ENCODE data around the gene KCNIP2. TPM values are rescaled to one million over a fixed set of nuclear protein-coding genes. Genes with fewer than 3 reads are reported as not detected.

Gene KCNIP2
- total and polyA plus RNA-seq, 4 donors, result 0.18 to 2.0 (median 0.72) TPM

DNA sequence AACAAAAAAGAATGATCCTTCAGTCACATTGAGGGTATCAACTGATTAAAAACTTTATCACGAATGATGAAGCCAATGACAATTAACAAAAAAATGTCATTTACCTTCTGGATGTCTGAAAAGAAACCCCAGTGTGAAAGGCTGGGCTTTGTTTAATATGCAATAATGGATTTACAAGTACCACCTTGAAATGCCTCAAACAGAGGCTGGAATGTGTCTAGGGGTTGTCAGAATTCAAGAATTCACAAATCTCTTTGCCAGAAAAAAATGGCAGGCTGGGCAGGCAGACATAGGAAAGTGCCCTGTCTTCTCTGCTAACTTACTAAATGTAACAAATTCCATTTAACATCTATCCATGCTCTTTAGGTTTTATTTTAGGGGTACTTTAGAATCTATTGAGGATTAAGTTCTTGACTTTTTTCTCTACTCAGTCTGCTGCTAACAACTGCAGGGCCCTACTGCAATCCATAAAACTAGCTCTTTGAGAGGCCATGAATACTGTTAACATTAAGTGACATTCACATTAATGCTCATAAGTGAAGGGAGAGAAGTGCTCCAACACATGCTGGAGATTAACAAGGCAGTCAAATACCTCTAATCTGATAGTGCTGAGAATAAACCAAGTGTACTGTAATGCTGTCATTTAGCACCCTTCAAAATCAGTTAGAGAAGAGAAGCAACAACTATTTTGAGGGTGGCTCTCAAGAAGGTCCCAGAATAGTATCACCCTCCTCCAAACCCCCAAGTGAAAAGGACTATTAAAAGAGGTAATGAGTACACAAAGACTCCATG, 43.1 kb upstream of the KCNIP2 start:
- no peak overlapping the region for H3K27ac ChIP-seq (ENCODE audit: low read depth in 1 of 2, low read length in 2 of 2)
- no peaks in the 10 kb centered on the region for H3K4me1 ChIP-seq (ENCODE audit: control insufficient read depth in 4 of 4, insufficient read depth in 4 of 4, low read length in 3 of 4)
- H3K9ac ChIP-seq (ENCODE audit: low read depth in 1 of 2, low read length in 2 of 2), result no peak overlapping the region
- no peak overlapping the region for H3K4me3 ChIP-seq (ENCODE audit: low read depth in 1 of 3, low read length in 3 of 3)
- no peak for TF ChIP-seq YY1 (IDR thresholded peaks at IDR 0.05)
- TF ChIP-seq, protein P1, sequence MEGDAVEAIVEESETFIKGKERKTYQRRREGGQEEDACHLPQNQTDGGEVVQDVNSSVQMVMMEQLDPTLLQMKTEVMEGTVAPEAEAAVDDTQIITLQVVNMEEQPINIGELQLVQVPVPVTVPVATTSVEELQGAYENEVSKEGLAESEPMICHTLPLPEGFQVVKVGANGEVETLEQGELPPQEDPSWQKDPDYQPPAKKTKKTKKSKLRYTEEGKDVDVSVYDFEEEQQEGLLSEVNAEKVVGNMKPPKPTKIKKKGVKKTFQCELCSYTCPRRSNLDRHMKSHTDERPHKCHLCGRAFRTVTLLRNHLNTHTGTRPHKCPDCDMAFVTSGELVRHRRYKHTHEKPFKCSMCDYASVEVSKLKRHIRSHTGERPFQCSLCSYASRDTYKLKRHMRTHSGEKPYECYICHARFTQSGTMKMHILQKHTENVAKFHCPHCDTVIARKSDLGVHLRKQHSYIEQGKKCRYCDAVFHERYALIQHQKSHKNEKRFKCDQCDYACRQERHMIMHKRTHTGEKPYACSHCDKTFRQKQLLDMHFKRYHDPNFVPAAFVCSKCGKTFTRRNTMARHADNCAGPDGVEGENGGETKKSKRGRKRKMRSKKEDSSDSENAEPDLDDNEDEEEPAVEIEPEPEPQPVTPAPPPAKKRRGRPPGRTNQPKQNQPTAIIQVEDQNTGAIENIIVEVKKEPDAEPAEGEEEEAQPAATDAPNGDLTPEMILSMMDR (IDR thresholded peaks at IDR 0.05; ENCODE audit: low read depth, low read length, missing input control), result no peak
- TF ChIP-seq, protein P2, sequence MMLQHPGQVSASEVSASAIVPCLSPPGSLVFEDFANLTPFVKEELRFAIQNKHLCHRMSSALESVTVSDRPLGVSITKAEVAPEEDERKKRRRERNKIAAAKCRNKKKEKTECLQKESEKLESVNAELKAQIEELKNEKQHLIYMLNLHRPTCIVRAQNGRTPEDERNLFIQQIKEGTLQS (IDR thresholded peaks at IDR 0.05), result no peak
- TF ChIP-seq, protein P3, sequence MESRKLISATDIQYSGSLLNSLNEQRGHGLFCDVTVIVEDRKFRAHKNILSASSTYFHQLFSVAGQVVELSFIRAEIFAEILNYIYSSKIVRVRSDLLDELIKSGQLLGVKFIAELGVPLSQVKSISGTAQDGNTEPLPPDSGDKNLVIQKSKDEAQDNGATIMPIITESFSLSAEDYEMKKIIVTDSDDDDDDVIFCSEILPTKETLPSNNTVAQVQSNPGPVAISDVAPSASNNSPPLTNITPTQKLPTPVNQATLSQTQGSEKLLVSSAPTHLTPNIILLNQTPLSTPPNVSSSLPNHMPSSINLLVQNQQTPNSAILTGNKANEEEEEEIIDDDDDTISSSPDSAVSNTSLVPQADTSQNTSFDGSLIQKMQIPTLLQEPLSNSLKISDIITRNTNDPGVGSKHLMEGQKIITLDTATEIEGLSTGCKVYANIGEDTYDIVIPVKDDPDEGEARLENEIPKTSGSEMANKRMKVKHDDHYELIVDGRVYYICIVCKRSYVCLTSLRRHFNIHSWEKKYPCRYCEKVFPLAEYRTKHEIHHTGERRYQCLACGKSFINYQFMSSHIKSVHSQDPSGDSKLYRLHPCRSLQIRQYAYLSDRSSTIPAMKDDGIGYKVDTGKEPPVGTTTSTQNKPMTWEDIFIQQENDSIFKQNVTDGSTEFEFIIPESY (IDR thresholded peaks at IDR 0.05), result no peak
- TF ChIP-seq NR2F2 (IDR thresholded peaks at IDR 0.05), result no peak
- no peak for TF ChIP-seq RAD21 (IDR thresholded peaks at IDR 0.05)
- TF ChIP-seq, protein P4, sequence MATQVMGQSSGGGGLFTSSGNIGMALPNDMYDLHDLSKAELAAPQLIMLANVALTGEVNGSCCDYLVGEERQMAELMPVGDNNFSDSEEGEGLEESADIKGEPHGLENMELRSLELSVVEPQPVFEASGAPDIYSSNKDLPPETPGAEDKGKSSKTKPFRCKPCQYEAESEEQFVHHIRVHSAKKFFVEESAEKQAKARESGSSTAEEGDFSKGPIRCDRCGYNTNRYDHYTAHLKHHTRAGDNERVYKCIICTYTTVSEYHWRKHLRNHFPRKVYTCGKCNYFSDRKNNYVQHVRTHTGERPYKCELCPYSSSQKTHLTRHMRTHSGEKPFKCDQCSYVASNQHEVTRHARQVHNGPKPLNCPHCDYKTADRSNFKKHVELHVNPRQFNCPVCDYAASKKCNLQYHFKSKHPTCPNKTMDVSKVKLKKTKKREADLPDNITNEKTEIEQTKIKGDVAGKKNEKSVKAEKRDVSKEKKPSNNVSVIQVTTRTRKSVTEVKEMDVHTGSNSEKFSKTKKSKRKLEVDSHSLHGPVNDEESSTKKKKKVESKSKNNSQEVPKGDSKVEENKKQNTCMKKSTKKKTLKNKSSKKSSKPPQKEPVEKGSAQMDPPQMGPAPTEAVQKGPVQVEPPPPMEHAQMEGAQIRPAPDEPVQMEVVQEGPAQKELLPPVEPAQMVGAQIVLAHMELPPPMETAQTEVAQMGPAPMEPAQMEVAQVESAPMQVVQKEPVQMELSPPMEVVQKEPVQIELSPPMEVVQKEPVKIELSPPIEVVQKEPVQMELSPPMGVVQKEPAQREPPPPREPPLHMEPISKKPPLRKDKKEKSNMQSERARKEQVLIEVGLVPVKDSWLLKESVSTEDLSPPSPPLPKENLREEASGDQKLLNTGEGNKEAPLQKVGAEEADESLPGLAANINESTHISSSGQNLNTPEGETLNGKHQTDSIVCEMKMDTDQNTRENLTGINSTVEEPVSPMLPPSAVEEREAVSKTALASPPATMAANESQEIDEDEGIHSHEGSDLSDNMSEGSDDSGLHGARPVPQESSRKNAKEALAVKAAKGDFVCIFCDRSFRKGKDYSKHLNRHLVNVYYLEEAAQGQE (IDR thresholded peaks at IDR 0.05), result no peak
- TF ChIP-seq SP1 (IDR thresholded peaks at IDR 0.05), result no peak
- DNase-seq (ENCODE audit: low spot score), result no peak
- H3K36me3 ChIP-seq (ENCODE audit: control insufficient read depth in 4 of 4, insufficient read depth in 3 of 4, low read depth in 1 of 4, low read length in 3 of 4), result peaks cover 0 to 4% (median 2%) of the 10 kb centered on the region in 4 donors
- H3K9me3 ChIP-seq (ENCODE audit: control insufficient read depth in 4 of 4, low read length in 3 of 4), result no peaks in the 10 kb centered on the region
- no peaks in the 10 kb centered on the region for H3K27me3 ChIP-seq (ENCODE audit: control insufficient read depth in 4 of 4, insufficient read depth in 4 of 4, low read length in 3 of 4)
- 98% methylated on average over 1 of the region's 1 CpG for WGBS

DNA sequence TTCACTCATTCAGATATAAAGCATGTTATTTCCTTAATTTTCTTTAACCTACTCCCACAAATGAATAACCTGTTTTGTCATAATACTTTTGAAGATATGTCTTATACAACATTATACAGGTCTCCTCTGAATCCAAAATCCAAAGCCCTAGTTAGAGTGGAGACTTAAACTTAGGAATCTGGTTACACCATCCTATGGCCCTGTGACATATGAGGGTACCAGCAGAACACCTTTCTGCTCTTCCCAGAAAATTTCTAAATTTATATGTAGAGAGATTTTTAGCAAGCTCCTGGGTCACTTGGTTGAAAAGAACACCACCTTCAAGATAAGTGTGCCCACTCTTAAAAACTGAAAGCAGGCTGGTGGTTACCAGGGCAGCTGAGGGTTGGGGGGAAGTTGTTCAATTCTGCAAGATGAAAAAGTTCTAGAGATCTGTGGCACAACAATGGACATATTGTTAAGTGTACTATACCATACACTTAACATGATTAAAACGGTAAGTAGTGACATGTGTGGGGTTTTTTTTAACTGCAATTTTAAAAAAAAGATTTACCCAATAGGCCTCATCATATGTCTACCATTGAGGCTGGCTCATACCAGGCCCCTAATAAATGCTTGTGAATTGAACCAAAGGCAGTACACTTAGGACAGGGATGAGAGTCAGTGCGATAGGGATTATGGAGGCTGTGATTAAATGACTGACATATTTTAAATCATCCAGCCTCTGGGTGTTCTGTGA, 37.6 kb upstream of the KCNIP2 start:
- no peak overlapping the region for H3K9ac ChIP-seq (ENCODE audit: low read depth in 1 of 2, low read length in 2 of 2)
- TF ChIP-seq HNF4G (IDR thresholded peaks at IDR 0.05) (no peak), FOXA2 (IDR thresholded peaks at IDR 0.05) (no peak), SP1 (IDR thresholded peaks at IDR 0.05) (no peak), JUND (IDR thresholded peaks at IDR 0.05) (no peak), NR2F2 (IDR thresholded peaks at IDR 0.05) (no peak)
- TF ChIP-seq, protein P3 (IDR thresholded peaks at IDR 0.05), result no peak
- no peaks in the 10 kb centered on the region for H3K36me3 ChIP-seq (ENCODE audit: control insufficient read depth in 4 of 4, insufficient read depth in 3 of 4, low read depth in 1 of 4, low read length in 3 of 4)
- no peak overlapping the region for H3K27ac ChIP-seq (ENCODE audit: low read depth in 1 of 2, low read length in 2 of 2)
- no peaks in the 10 kb centered on the region for H3K27me3 ChIP-seq (ENCODE audit: control insufficient read depth in 4 of 4, insufficient read depth in 4 of 4, low read length in 3 of 4)
- DNase-seq (ENCODE audit: low spot score), result no peak
- no peaks in the 10 kb centered on the region for H3K9me3 ChIP-seq (ENCODE audit: control insufficient read depth in 4 of 4, low read length in 3 of 4)
- H3K4me1 ChIP-seq (ENCODE audit: control insufficient read depth in 4 of 4, insufficient read depth in 4 of 4, low read length in 3 of 4), result no peaks in the 10 kb centered on the region
- no peak overlapping the region for H3K4me3 ChIP-seq (ENCODE audit: low read depth in 1 of 3, low read length in 3 of 3)
- WGBS, result 92% methylated on average over 2 of the region's 2 CpGs

Data from liver (tissue), 9 donors.